ENCODE results near the gene OR2V1.
A peak's percentile ranks its signal among the peaks of the same experiment; 100 is the strongest.

The OR2V1 gene

DNA sequence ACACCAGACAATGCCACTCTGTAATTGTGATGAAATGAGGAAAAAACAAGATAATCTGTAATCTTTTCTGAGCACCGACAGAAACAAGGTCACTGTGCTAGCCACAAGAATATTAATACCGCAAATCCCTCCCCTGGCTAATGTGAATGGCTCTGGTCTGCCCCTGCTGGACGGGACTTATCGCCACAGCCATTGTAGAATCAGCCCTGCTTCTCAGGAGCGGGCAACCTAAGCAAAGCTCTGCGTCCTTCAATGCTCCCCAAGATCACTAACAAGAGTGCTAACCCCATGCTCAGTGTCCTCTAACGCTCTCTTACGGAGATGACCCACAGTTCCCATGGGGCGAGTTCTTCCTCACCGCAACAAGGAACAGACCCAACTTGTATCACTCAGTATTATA lies 42.7 kb downstream of the OR2V1 start:
- H3K4me1 Mint-ChIP-seq, result peaks cover 10% of the 10 kb centered on the region
- DNase-seq (ENCODE audit: low spot score in 2 of 2), result peak in 1 of 2 donors; percentile 45
- no peaks in the 10 kb centered on the region for H3K9me3 Mint-ChIP-seq
- H3K27ac Mint-ChIP-seq, result no peak overlapping the region
- H3K4me3 Mint-ChIP-seq, result no peak overlapping the region
- peak; percentile 53 for ATAC-seq
- H3K36me3 Mint-ChIP-seq, result no peaks in the 10 kb centered on the region

- no peaks in the 10 kb centered on the region for H3K36me3 Mint-ChIP-seq
- H3K4me3 Mint-ChIP-seq, result no peak overlapping the region
- H3K27ac Mint-ChIP-seq, result no peak overlapping the region
- peak in 1 of 2 donors; percentile 44 for DNase-seq (ENCODE audit: low spot score in 2 of 2)
- H3K4me1 Mint-ChIP-seq, result peaks cover 10% of the 10 kb centered on the region
- ATAC-seq, result no peak
- H3K9me3 Mint-ChIP-seq, result no peaks in the 10 kb centered on the region
Observed at GRCh38 chr5:181087309-181087708, 43.7 kb downstream of the OR2V1 start.

- ATAC-seq (no peak), DNase-seq (ENCODE audit: low spot score in 2 of 2) (no peak)
- Mint-ChIP-seq H3K36me3 (no peaks in the 10 kb centered on the region), H3K4me1 (peaks cover 10% of the 10 kb centered on the region), H3K9me3 (no peaks in the 10 kb centered on the region), H3K27ac (no peak overlapping the region), H3K4me3 (no peak overlapping the region)
Observed at GRCh38 chr5:181086884-181087205, 44.1 kb downstream of the OR2V1 start.

GRCh38 chr5:181086026-181086883 lies 44.7 kb downstream of the OR2V1 start:
- peaks cover 10% of the 10 kb centered on the region for H3K4me1 Mint-ChIP-seq
- H3K27ac Mint-ChIP-seq, result no peak overlapping the region
- DNase-seq (ENCODE audit: low spot score in 2 of 2), result peak in 1 of 2 donors; percentile 25
- no peaks in the 10 kb centered on the region for H3K36me3 Mint-ChIP-seq
- no peak overlapping the region for H3K4me3 Mint-ChIP-seq
- no peak for ATAC-seq
- H3K9me3 Mint-ChIP-seq, result no peaks in the 10 kb centered on the region

DNA sequence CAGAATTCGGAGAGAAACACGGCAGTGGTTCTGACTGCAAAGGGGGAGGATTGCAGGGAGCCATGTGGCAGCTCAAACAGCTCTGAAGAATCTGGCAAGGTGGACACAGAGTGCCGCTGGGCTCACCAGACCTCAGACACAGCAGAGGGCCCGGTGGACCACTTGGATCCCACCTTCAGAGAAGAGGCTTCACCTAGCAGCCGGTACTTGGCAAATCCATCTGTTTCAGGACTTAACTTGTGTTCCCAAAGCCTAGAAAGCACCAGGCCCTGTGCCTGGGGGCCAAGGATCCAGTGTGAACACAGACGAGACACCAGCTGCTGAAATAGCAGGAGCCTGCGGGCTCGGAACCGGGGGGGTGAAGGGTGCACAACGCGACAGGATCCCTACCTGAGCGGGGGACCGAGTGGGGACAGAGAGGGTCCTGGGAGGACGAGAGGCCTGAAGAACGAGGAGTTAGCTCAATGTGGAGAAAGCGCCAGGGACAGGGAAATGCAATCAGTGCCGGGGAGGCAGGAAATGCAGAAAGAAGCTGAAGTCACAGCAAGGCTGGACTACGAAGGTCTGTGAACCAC lies 46.3 kb downstream of the OR2V1 start:
- DNase-seq (ENCODE audit: low spot score in 2 of 2), result peak in 1 of 2 donors; percentile 36
- ATAC-seq, result no peak
- Mint-ChIP-seq H3K27ac (no peak overlapping the region), H3K4me1 (peaks cover 10% of the 10 kb centered on the region), H3K9me3 (no peaks in the 10 kb centered on the region), H3K4me3 (no peak overlapping the region), H3K36me3 (no peaks in the 10 kb centered on the region)

DNA sequence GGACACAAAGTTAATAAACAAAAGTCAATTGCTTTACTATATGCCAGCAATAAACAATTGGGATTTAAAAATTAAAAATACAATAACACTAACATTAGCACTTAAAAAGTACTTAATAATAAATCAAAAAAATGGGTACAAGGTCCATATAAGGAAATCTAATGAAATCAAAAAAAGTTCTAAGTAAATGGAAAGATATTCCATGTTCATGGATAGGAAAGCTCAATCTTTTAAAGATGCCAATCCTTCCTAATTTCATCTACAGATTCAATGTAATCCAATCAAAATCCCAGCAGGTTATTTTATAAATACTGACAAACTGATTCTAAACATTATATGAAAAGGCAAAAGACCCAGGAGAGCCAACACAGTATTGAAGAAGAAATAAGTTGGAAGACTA lies 49.0 kb downstream of the OR2V1 start:
- no peak overlapping the region for H3K4me3 Mint-ChIP-seq
- H3K27ac Mint-ChIP-seq, result no peak overlapping the region
- DNase-seq (ENCODE audit: low spot score in 2 of 2) (no peak), ATAC-seq (no peak)
- peaks cover 10% of the 10 kb centered on the region for H3K4me1 Mint-ChIP-seq
- no peaks in the 10 kb centered on the region for H3K9me3 Mint-ChIP-seq
- H3K36me3 Mint-ChIP-seq, result no peaks in the 10 kb centered on the region

- ATAC-seq, result no peak
- Mint-ChIP-seq H3K9me3 (no peaks in the 10 kb centered on the region), H3K27ac (no peak overlapping the region), H3K4me1 (no peaks in the 10 kb centered on the region), H3K36me3 (no peaks in the 10 kb centered on the region), H3K4me3 (no peak overlapping the region)
- DNase-seq (ENCODE audit: low spot score in 2 of 2), result no peak
Observed at GRCh38 chr5:181076920-181077319, 54.0 kb downstream of the OR2V1 start.
